HG03066 (cell line): ENCODE measurements around the gene OR6C65.
"Not testable (repeated sequence)": the region's sequence is repeated elsewhere in the genome, so short reads cannot be mapped to it uniquely, and the experiment has no call there.

Experiments used
- ATAC-seq: cut with Tn5 transposase; IDR thresholded peaks from one replicate; pipeline ENCODE4 v1.9.1; 2021; ENCODE audit warnings: low read depth; ENCODE audit not compliant: unreplicated experiment

The OR6C65 gene

DNA sequence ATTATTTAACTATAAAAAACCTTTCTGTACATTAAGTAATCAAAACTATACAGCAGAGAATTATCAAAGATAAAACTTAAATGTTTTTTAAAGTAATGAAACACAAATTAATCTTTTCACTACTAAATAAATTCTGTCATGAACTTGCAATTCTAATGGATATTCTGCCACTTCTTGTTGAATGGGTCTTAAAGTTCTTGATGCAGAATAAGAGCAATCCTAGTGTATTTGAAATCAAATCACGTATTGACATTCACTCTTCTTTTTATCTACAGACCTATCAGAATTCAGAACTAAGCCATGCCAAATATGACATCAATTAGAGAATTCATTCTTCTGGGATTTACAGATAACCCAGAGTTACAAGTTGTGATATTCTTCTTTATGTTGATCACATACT lies at the start of gene OR6C65:
TSS of gene OR6C65 (plus strand) at position 301 of the 400 bp plus-strand sequence. CDS start at position 301, 0 bp downstream.
- no peak for ATAC-seq

DNA sequence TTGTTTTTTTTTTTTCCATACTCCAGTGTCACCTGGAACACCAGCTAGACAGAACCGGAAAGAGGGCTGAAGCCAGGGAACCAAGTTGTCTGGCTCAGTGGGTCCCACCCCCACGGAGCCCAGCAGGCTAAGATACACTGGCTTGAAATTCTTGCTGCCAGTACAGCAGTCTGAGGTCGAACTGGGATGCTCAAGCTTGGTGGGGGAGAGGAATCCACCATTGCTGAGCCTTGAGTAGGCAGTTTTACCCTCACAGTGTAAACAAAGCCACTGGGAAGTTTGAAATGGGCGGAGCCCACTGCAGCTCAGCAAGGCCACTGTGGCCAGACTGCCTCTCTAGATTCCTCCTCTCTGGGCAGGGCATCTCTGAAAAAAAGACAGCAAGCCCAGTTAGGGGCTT lies 45.0 kb upstream of the OR6C65 start:
- ATAC-seq, result not testable (repeated sequence)

DNA sequence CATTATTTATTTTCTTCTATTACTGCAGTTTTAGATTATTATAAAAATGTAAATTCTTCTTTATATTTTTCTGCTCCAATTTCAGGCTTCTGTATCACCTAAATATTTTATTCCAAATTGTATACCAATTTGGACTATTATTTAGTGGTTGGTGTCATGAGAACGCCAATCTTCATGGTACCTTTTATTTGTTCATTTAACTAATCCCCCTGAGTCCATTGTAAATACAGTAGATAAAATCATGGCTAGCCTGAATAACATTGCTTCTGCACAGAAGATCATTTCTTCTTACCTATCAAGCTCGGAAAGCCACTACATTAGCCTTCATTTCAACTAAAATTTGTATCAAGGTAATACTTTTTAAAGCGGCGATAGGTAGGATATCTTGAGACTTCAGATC lies 37.7 kb upstream of the OR6C65 start, which contains the start of gene OR6C75:
TSS of gene OR6C75 (plus strand) at position 301 of the 400 bp plus-strand sequence. CDS start 2,136 bp downstream, outside the sequence.
- no peak for ATAC-seq

GRCh38 chr12:55365086-55365485 lies 35.2 kb upstream of the OR6C65 start:
- ATAC-seq, result no peak

GRCh38 chr12:55372521-55372920 lies 27.8 kb upstream of the OR6C65 start:
- no peak for ATAC-seq

DNA sequence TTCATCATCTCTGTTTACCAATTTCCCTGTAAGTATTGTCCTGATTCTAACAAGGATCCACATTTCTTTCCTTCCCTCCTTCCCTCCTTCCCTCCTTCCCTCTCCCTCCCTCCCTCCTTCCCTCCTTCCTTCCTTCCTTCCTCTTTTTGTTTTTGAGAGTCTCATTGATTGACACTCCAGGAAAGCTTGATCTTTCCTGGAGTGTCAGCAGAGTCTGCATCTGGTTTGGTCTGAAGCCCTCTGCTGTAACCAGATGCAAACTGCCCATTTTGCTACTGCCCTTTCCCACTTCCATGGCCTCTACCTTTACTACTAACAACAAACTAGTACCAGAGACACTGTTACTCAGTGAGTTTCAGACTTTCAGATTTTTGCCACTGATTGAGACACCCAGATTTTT lies 14.4 kb upstream of the OR6C65 start:
- no peak for ATAC-seq

DNA sequence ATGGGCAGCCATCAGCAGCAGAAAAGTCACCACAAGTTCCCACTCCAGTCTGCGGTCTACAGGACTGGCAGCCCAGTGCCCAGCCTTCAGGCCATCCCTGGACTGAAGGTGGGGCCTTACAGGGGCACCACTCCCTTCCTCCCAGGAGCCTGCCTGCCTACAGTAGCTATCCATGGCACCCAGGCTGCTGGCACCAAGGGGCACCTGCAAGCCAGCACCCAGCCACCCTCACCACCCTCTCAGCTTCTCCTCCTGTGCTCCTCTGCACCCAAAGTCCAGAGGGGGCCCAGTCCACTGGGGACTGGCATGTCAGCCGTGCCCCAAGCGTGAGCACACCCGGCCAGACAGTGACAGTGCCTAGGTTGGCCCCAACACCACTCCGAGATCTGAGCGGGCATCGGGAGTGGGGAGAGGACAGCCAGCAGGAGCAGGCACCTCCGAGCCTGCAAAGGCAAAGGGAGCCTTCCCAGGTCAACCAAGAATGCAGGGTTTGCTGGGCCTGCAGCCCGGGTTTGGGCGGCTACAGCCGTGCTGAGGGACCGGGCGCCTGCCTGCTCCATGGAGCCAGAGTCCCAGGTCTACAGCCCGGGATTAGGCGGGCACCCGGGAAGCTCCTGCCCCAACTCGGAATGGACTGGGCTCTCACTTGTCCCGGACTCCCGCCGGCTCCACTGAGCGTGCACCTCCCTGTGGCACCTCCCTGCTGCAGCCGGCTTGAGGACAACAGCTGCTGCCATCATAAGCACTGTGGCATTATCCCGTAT lies 8.1 kb upstream of the OR6C65 start:
- no peak for ATAC-seq

DNA sequence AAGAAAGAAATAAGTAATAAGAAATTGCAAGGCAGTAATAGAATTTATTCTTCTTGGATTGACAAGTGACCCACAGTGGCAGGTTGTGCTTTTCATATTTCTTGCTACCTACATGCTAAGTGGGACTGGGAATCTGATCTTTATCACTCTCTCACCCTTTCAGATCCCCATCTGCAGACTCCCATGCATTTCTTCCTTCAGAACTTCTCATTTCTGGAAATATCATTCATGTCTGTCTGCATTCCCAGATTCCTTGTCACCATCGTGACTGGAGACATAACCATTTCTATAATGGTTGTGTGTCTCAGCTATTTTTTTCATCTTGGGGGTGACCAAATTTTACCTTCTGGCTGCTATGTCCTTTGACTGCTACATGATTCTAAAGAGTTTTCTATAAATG lies 4.0 kb upstream of the OR6C65 start:
- no peak for ATAC-seq

- ATAC-seq, result no peak
These were observed 7.5 kb downstream of the OR6C65 start for GRCh38 chr12:55407866-55408265.

- ATAC-seq, result not testable (repeated sequence)
These were observed 8.8 kb downstream of the OR6C65 start for GRCh38 chr12:55409133-55409532.

DNA sequence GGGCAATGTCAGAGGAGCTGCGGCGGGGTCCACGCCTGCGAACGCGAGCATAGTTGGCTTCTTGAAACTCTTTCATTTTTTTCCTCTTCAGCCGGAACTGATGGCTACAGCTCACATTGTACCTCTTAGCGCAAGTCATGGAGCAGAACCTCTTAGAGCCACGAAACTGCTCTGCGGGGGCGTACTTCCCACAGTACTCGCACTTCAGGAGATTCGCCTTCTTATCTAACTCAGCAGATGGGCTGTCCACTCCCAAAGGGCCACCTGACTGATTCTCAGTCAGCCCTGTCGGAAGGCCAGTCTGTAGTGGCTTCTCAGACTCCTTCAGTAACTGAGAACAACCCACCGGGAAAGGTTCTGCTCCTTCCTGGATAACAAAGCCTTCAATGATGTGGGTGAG lies 11.8 kb downstream of the OR6C65 start:
- not testable (repeated sequence) for ATAC-seq

- ATAC-seq, result not testable (repeated sequence)
These were observed 13.4 kb downstream of the OR6C65 start for GRCh38 chr12:55413498-55414388.

DNA sequence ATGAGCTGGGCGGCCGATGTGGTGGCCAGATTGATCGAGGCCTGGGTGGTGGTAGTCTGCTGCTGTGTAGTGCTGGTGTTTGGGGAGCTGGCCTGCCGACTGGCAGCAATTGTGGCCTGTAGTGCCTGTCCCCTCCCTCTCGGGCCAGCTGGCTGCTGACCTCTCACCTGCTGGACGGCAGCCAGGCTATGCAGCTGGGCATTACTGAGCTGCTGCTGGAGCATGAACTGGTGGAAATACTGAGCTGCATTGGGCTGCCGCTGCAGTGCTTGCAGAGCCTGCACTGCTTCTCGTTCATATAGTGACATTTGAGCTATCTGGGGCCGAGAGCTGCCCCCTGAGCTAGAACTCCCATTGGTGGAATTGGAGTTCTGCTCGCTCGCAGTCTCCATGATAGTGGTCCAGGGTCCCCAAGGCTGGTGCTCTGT lies 14.1 kb downstream of the OR6C65 start:
- not testable (repeated sequence) for ATAC-seq

GRCh38 chr12:55414889-55415288 lies 14.6 kb downstream of the OR6C65 start:
- ATAC-seq, result not testable (repeated sequence)

- no peak for ATAC-seq
These were observed 16.6 kb downstream of the OR6C65 start for GRCh38 chr12:55416961-55417360.

DNA sequence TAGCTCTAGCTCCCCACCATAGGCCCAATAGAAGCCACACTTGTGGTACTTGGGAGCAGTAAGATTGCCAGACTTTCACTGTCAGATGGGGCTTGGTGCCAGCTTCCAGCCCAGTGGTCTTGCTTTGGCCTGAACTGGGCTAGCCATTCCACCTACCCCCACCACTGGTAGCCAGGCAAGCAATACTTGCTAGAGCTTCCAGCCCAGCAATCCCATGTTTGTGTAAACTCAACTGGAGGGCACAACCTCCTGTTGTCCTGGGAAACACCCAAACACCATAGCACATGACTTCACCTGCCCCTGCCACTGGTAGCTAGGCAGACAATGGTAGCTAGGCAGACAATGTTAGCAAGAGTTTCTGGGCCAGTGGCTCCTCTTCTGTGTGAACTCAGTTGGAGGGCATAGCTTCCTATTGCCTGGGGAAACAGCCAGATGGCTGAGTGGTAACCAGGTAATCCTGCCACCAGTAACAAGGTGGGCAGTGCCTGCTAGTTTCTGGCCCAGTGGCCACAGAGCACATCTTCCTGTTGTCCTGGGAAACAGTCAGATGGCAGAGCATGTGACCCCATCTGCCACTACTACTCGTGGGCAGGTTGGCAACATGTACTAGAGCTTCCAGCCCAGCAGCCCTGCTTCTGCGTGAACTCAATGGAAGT lies 20.1 kb downstream of the OR6C65 start:
- no peak for ATAC-seq

GRCh38 chr12:55425954-55426353 lies 25.6 kb downstream of the OR6C65 start, which contains the start of gene OR6C76:
Gene OR6C76, plus strand, starts transcription at chr12:55426254. Its CDS starts 0 bp downstream, at chr12:55426254.
- no peak for ATAC-seq

DNA sequence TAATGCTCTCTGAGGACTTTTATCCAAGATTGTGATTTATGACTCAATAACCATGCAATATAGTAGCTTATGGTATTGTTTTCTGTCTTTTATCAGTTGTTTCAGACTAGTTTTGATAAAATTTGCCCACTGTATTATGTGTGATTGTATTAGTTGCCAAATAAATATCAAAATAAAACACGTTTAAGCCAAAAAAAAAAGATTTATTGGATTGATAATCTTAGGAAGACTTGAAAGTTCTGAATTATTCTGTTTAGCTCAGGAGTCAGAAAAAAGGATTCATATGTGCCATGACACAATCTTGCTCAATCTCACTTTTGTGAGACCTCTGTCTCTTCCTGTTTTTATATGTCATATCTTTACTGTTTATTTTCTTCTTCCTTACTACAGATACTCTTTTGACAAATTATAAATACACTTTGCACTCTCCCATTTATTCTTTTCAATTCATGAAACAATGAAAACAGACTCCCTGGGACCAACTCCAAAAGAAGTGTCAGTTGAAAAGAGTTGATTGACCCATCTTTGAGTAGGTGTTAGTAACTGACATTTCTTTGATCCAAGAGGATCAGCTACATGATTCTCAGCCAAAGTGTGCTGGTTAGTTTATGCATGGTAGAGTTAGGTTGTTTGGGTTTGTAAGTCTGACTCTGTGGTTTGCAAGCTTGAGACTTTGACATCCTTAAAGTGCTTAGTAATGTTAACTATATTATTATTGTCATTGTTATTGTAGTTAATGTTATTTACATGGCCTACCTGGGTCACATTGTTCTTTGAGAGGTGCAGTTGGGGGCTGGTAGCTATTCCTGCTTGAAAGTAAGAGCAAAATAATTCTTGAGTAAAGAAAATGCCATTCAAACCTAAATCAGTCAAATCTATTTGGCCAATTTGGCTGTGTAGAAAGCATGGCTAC lies 28.3 kb downstream of the OR6C65 start:
- ATAC-seq, result no peak

GRCh38 chr12:55441233-55441632 lies 40.9 kb downstream of the OR6C65 start:
- ATAC-seq, result not testable (repeated sequence)

GRCh38 chr12:55443776-55444175 lies 43.4 kb downstream of the OR6C65 start, which contains the start of gene OR6C2:
Gene OR6C2, plus strand, starts transcription at chr12:55444076. Its CDS starts 8,138 bp downstream, at chr12:55452214.
- ATAC-seq, result no peak
